ENCODE data around the gene ATP8B4. TPM values are rescaled to one million over a fixed set of nuclear protein-coding genes. Genes with fewer than 3 reads are reported as not detected.
"Not testable (repeated sequence)": the region's sequence is repeated elsewhere in the genome, so short reads cannot be mapped to it uniquely, and the experiment has no call there.

ATP8B4 gene
- total and polyA plus RNA-seq, 7 donors = 1.2 to 11.1 (median 4.9) TPM

DNA sequence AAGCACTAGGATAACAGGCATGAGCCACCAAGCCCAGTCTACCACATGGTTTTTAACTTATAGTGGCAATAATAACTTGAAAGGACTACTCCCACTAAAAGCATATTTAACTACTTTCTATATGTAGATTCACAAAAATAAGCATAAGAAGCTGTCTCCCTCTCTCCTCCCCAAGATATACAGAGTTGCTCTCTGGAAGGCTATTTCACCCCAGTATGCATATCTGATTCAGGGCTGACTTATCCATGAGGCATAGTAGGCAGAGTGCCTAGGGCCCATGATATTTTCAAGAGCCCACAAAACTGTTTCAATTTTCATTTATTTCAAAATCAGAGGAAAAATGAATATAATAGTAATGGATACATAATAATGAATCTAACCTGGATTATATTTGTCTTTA is 20.5 kb downstream of the ATP8B4 start:
- Histone ChIP-seq H3K4me1 (no peaks in the 10 kb centered on the region), H3K27me3 (no peaks in the 10 kb centered on the region), H3K27ac (no peak overlapping the region), H3K4me3 (no peak overlapping the region), H3K36me3 (no peaks in the 10 kb centered on the region), H3K9me3 (no peaks in the 10 kb centered on the region)
- intact Hi-C loops (cut with DNase I) = no loop called here
- DNase-seq = no peak
- TF ChIP-seq POLR2A (IDR thresholded peaks at IDR 0.05) = no peak
- TF ChIP-seq, protein P1, sequence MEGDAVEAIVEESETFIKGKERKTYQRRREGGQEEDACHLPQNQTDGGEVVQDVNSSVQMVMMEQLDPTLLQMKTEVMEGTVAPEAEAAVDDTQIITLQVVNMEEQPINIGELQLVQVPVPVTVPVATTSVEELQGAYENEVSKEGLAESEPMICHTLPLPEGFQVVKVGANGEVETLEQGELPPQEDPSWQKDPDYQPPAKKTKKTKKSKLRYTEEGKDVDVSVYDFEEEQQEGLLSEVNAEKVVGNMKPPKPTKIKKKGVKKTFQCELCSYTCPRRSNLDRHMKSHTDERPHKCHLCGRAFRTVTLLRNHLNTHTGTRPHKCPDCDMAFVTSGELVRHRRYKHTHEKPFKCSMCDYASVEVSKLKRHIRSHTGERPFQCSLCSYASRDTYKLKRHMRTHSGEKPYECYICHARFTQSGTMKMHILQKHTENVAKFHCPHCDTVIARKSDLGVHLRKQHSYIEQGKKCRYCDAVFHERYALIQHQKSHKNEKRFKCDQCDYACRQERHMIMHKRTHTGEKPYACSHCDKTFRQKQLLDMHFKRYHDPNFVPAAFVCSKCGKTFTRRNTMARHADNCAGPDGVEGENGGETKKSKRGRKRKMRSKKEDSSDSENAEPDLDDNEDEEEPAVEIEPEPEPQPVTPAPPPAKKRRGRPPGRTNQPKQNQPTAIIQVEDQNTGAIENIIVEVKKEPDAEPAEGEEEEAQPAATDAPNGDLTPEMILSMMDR (IDR thresholded peaks at IDR 0.05) = no peak
- no peak for TF ChIP-seq POLR2AphosphoS5 (IDR thresholded peaks at IDR 0.05)
- no peak for TF ChIP-seq EP300 (IDR thresholded peaks at IDR 0.05)

DNA sequence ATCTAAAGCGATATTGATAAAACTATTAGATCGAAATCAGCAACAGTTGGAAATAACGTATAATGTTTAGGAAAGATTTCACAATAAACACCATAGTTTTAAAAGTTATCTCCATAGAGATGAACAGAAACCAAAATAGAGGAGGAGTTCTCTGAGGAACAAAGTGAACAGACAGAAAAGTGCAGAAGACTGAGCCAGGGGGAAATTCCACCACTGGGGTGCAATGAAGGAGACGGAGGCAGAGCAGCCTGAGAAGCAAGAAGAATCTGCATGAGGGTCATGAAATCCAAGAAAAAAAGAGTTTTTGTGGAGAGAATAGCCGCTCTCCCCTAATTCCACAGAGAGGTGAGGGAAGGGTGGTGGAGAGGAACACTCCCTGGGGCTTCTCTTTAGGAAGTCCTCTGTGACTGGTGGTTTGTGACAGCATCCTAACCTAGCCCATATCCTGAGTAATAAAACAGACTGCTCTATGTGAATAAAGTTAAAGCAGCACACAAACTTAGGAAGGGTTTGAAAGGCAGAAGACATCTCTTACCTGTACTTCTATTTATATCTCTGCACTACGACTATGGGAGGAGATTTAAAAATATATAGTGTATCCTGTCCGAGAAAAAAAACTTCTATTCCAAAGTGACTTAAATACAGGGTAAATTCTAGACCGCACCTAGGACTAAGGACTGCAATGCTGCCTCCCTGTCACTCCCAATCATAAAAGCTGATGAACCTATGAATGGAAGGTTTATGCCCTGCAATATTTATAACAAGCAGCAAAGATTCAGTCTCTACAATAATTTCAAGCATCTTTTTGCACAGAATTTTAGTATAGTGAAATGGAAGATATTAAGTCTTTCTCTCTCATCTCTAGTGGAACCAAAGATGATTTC is 22.9 kb downstream of the ATP8B4 start:
- Histone ChIP-seq H3K27ac (no peak overlapping the region), H3K4me1 (no peaks in the 10 kb centered on the region), H3K4me3 (no peak overlapping the region), H3K36me3 (no peaks in the 10 kb centered on the region), H3K27me3 (no peaks in the 10 kb centered on the region), H3K9me3 (no peaks in the 10 kb centered on the region)
- 54 to 67% methylated on average over 8 of the region's 8 CpGs for WGBS, 2 donors
- intact Hi-C loops (cut with DNase I) = no loop called here
- TF ChIP-seq, protein P1 (IDR thresholded peaks at IDR 0.05) = no peak
- TF ChIP-seq EP300 (IDR thresholded peaks at IDR 0.05) (no peak), POLR2A (IDR thresholded peaks at IDR 0.05) (no peak)
- DNase-seq = no peak

DNA sequence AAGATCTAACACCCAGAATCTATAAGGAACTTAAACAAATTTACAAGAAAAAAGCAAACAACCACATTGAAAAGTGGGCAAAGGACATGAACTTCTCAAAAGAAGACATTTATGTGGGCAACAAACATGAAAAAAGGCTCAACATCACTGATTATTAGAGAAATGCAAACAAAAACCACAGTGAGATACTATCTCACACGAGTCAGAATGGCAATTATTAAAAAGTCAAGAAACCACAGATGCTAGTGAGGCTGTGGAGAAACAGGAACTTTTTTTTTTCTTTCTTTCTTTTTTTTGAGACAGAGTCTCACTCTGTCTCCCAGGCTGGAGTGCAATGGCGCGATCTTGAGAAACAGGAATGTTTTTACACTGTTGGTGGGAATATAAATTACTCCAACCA is 29.6 kb downstream of the ATP8B4 start:
- H3K4me1 ChIP-seq; H3K9me3 ChIP-seq; intact Hi-C loops (cut with DNase I): not testable (repeated sequence)

DNA sequence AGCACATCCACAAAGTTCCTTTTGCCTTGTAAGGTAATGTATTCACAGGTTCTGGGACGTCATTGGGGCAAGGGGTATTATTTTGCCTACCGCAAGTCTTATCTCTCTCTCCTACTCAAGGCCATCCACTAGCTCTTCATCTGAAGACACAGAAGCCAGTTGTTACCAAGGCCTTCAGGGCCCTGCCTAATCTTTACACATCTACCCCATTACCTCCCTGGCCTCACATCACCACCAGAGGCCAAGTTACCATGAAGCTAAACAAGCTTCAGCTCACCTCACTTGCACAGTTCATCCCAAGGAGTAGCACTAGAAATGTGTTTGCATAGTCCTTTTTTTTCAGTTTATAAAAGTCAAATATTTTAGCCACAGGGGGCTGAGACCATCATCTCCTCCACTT is 34.1 kb downstream of the ATP8B4 start:
- no peaks in the 10 kb centered on the region for H3K36me3 ChIP-seq
- no peaks in the 10 kb centered on the region for H3K27me3 ChIP-seq
- intact Hi-C loops (cut with DNase I) = no loop called here
- TF ChIP-seq, protein P1 (IDR thresholded peaks at IDR 0.05) = no peak
- TF ChIP-seq POLR2A (IDR thresholded peaks at IDR 0.05) (no peak), EP300 (IDR thresholded peaks at IDR 0.05) (no peak), POLR2AphosphoS5 (IDR thresholded peaks at IDR 0.05) (no peak)
- no peak overlapping the region for H3K27ac ChIP-seq
- H3K9me3 ChIP-seq = no peaks in the 10 kb centered on the region
- H3K4me1 ChIP-seq = no peaks in the 10 kb centered on the region
- 94 to 95% methylated on average over 2 of the region's 2 CpGs for WGBS, 2 donors
- no peak overlapping the region for H3K4me3 ChIP-seq
- no peak for DNase-seq

More for the DNA sequence above, 29.6 kb downstream of the ATP8B4 start:
- 66 to 80% methylated on average over 3 of the region's 3 CpGs for WGBS, 2 donors
- H3K27me3 ChIP-seq, DNase-seq, H3K27ac ChIP-seq, H3K36me3 ChIP-seq, H3K4me3 ChIP-seq: not testable (repeated sequence)

DNA sequence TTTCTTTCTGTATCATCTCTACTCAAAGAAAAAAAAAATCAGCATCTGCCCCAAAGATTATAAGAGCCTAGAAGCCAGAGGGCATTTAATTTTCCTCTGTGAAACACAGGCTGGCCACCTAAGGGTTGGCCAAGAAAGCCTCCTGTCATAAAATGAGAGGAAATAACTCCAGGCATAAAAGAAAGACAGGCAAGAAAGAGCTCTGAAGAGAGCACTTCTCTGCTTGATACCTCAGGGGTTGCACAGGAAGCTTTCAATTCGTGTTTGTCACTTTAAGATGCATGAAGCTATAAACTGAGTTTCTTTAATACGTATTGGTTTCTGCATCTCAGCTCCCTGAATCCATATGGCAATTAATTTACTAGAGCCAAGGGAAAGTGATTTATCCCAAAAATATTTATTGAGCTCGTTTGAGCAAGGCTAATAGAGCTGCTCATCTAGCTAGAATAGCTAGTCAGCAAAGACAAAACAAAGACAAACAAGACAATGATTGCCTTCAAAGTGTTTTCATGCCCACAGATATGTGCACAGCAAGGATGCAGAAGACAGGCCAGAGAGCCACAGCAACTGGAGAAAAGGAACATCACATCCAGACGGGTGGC is 35.5 kb downstream of the ATP8B4 start:
- no peaks in the 10 kb centered on the region for H3K4me1 ChIP-seq
- 57 to 58% methylated on average over 4 of the region's 4 CpGs for WGBS, 2 donors
- TF ChIP-seq EP300 (IDR thresholded peaks at IDR 0.05) (no peak), POLR2AphosphoS5 (IDR thresholded peaks at IDR 0.05) (no peak), POLR2A (IDR thresholded peaks at IDR 0.05) (no peak)
- TF ChIP-seq, protein P1 (IDR thresholded peaks at IDR 0.05) = no peak
- no peaks in the 10 kb centered on the region for H3K36me3 ChIP-seq
- H3K4me3 ChIP-seq = no peak overlapping the region
- no peak overlapping the region for H3K27ac ChIP-seq
- H3K27me3 ChIP-seq = no peaks in the 10 kb centered on the region
- DNase-seq = no peak
- no peaks in the 10 kb centered on the region for H3K9me3 ChIP-seq
- intact Hi-C loops (cut with DNase I) = no loop called here

Measured in sigmoid colon (tissue), 7 donors.